NCI-H446 (cell line): ENCODE data around the gene ADGRB3.

ENCODE experiments used
- DNase-seq, 2 experiments: peaks; one replicate each; lab custom pipeline; 2025; lab: John Stamatoyannopoulos, UW

The ADGRB3 gene

DNA sequence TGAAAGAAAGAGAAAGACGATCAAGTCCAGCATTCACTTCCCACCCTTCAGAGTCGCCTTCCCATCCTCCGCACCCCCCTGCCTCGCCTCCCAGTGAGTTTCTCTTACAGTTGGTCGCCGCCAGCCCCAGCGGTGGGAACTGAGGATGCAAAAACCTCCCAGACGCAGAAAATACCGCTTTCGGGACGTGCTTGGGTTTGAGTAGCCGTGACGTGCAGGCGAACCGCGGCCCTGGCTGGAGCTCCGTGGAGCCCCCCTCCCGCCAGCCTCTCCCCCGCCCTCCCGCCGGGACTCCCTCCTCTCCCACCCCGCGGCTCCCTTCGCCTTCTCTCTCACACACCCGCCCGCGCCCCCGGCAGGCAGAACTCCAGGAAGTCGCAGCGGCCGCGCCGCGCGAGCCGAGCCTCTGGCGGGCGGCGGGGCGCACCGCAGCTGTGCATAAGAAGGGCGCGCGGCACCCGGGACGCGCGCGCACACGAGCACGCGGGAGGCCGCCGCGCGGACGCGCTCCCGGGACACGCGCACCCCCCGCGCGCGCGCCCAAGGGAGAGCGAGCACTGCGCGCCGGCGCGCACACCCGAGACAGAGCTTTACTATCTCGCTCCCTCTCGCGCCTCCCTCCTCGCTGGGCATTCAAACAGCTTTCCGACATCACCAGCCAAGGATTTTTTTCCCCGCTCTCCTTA is at the start of gene ADGRB3:
Gene ADGRB3 (plus strand): TSS at position 557 of the 686 bp plus-strand sequence. CDS start 3,394 bp downstream, outside the sequence.
- peak; percentile 82 to 93 for DNase-seq

DNA sequence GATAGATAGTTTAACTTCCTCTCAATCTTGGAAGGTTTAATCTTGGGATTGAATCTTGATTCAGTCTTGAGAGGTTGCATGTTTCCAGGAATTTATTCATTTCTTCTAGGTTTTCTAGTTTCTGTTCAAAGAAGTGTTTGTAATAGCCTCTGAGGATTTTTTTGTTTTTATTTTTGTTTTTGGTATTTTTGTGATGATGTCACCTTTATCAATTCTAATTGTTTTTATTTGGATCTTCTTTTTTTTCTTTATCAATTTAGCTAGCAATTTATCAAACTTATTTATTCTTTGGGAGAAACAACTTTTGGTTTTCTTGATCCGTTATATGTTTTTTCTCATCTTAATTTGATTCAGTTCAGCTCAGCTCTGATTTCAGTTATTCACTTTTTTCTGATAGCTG is 41.5 kb upstream of the ADGRB3 start:
- no peak for DNase-seq

GRCh38 chr6:68597642-68598041 is 37.4 kb upstream of the ADGRB3 start:
- no peak for DNase-seq

- DNase-seq = no peak
These were observed 19.1 kb upstream of the ADGRB3 start for GRCh38 chr6:68615938-68616337.

GRCh38 chr6:68625998-68626397 is 9.1 kb upstream of the ADGRB3 start:
- DNase-seq = no peak

- DNase-seq = no peak
These were observed 6.9 kb upstream of the ADGRB3 start for GRCh38 chr6:68628161-68628560.

DNA sequence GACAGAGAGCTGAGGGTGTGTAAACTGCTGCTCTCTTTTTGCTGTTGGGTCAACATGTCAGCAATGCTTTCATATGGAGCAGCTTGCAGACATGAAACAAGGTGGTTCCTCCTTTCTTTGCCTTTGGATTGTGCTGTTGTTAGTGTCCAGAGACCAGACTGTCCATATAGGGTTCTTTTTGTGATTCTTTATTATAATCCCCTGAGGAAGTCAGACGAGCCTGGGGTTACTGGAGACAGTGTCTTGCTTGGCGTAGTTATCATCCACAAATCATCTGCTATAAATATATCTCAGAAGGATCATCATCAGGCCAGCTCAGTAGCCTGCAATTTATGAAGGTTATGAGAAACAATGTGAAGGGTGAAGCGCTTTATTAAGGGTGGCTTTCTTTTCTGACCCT is 2.3 kb upstream of the ADGRB3 start:
- no peak for DNase-seq

DNA sequence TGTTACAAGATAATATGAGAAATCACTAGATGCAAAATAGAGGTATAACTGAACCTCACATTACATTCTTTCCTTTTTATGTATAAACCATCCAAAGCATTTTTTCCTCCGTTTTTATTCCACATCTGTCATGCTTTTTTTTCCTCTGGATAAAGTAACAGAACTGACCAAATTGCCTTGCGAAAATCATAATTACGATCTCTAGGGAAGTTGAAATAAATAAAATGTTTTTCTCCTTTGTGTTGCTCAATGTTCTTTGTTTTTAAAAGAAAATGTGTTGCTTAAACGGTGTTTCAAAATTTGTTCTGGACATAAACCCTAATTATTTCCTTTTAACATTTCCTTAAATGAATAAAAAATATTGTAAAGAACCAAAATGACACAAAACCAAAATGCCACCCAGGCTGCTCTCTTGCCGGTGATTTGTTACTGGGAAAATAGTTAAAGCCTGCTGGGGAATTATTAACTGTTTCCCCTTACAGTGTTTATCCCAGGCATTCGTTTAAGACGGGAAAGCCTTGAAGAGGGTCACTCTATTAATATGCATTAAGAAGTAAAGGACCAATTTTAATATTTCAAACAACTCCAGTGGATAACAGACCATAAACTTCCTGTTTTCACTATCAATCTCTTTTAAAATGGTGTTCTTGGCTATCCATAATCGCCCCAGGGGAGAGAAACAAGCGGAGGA is 1.7 kb upstream of the ADGRB3 start:
- no peak for DNase-seq

- DNase-seq = no peak
These were observed 933 bp upstream of the ADGRB3 start for GRCh38 chr6:68633972-68634725.

- no peak for DNase-seq
These were observed 277 bp downstream of the ADGRB3 start for GRCh38 chr6:68635412-68635705.

GRCh38 chr6:68635706-68636513 is 828 bp downstream of the ADGRB3 start:
- peak in 1 of 2 experiments; percentile 46 for DNase-seq

DNA sequence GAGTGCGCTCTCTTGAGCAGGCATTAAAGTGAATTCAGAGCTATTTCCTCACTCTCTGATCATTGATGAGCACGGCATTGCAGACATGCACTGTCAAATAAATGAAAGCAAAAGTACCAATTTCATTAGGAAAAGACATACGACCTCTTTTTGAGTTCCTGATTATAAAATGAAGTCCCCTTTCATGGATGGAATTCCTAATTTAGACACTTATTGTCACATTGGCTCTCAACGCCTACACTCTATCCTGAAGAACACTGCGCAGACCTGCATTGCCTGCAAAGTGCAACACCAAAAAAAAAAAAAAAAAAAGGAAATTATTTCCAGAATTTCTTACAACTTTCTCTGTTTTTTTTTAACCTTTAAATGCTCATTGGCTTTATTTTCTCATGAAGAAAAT is 1.6 kb downstream of the ADGRB3 start:
- DNase-seq = no peak

DNA sequence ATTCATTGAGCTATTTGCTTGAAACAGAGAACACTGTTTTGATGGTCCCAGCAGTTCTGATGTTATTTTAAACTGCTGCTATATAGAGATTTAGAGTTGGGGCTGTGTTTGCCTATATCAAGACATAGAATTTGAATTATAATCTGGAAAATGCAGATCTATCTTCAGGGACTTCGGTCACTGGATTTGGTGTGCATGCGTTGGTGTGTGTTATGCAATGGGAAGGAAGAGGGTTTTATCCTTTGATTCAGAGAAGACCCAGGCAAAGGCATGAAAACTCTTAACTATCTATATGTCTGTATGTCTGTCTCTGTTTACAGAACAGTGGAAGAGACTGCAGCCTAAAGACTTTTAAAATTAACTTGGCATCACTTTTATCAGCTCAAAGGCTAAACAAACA is 2.0 kb downstream of the ADGRB3 start:
- DNase-seq = no peak

DNA sequence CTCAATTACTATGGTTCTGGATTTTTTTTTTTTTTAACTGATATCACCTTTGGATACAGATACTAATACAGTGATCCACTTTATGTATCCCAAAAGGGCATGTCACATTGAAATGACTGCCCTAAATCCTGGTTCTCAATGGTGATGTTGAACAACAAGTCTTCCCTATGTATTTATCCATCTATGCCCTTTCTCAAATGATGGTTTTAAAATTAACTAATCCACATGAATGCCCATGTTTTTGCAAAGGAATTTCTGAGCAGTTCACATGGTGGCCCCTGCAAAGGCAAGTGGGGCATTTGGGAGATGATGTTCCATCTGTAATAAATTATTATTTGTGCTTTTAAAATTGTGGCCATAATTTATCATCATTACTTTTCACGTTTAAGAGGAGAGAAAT is 2.7 kb downstream of the ADGRB3 start:
- DNase-seq = no peak

DNA sequence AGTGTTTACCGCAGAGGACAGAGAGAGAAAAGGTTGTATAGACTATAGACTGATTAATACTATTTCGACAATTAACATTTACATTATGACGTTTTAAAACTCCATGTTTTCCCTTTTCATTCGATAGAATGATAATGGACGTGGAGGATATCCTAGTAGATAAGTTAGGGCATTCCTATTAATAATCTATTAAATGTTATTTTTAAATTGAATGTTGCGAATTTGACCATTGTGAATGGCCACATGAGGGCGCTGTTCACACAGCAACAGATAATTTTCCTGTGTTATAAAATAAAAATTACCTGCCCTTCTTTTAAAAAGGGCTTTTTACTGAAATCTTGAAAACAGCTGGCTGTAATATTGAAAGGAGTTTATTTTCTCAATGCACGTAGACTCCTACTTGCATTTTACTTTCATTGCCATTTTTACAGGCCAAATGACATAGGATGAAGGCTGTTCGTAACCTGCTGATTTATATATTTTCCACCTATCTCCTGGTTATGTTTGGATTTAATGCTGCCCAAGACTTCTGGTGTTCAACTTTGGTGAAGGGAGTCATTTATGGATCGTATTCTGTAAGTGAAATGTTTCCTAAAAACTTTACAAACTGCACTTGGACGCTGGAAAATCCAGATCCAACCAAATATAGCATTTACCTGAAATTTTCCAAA is 3.3 kb downstream of the ADGRB3 start:
- peak in 1 of 2 experiments; percentile 51 for DNase-seq

- no peak for DNase-seq
These were observed 4.1 kb downstream of the ADGRB3 start for GRCh38 chr6:68639211-68639610.

DNA sequence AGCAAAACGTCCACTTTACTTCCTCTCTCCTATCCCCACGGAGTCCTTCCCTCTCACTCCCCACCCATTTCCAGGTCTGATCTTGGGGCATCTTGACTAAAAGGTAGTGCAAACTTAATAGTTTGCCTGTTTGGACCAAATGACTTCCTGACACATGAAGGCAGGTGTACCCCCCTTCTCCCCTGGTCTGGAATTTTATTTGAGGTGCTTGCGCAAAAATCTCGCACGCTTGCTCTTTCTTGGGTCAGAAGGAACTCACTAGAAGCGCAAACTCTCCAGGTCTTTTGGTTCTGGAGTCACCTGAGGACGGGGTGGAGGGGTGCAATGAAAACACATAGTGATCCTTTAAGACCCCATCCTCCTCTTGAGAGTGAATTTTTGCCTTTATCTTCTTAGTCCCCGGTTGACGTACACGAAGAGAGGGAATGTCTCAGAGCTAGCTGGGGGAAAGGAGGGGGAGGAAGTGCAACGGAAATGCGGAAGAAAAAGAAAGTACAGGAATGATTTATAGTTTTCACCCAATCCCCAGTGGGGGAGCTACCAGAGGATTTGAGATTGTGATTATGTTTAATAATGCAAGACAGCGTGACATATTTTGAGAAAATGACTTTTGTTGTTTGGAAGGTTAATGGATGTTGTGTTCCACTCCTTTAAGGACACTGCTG is 4.9 kb downstream of the ADGRB3 start:
- DNase-seq = no peak

- no peak for DNase-seq
These were observed 5.4 kb downstream of the ADGRB3 start for GRCh38 chr6:68640491-68640835.

- no peak for DNase-seq
These were observed 6.1 kb downstream of the ADGRB3 start for GRCh38 chr6:68641172-68641571.

- DNase-seq = no peak
These were observed 7.0 kb downstream of the ADGRB3 start for GRCh38 chr6:68642081-68642480.

- DNase-seq = no peak
These were observed 7.9 kb downstream of the ADGRB3 start for GRCh38 chr6:68642977-68643376.
